HEK293T (cell line): ENCODE measurements around the gene ZFC3H1.

Experiments
- FOXA1 ChIP-seq: fragments of 450-650 bp; IDR thresholded peaks from 2 replicates; pipeline ENCODE4 v1.6.1; 2016; ENCODE audit warnings: mild to moderate bottlenecking
- L3MBTL2 ChIP-seq: fragments of 450-650 bp; conservative IDR thresholded peaks from 2 replicates; pipeline ENCODE4 v1.6.1; 2016; ENCODE audit warnings: mild to moderate bottlenecking
- LEF1 ChIP-seq: fragments of 450-650 bp; IDR thresholded peaks from 2 replicates; pipeline ENCODE4 v1.6.1; 2017; ENCODE audit warnings: mild to moderate bottlenecking, borderline replicate concordance
- NFRKB ChIP-seq: fragments of 450-650 bp; IDR thresholded peaks from 2 replicates; pipeline ENCODE4 v1.6.1; 2016; ENCODE audit warnings: mild to moderate bottlenecking, moderate library complexity
- SUZ12 ChIP-seq: fragments of 450-650 bp; IDR thresholded peaks from 2 replicates; pipeline ENCODE4 v1.6.1; 2016; ENCODE audit warnings: mild to moderate bottlenecking
- TARDBP ChIP-seq: fragments of 450-650 bp; IDR thresholded peaks from 2 replicates; pipeline ENCODE4 v1.6.1; 2016
- TF ChIP-seq, protein P1 (sequence below): fragments of 450-650 bp; IDR thresholded peaks from 2 replicates; pipeline ENCODE4 v1.6.1; 2016

- TF ChIP-seq FOXA1 (no peak), LEF1 (no peak), TARDBP (no peak), L3MBTL2 (no peak), SUZ12 (no peak), NFRKB (no peak)
- TF ChIP-seq, protein P1, sequence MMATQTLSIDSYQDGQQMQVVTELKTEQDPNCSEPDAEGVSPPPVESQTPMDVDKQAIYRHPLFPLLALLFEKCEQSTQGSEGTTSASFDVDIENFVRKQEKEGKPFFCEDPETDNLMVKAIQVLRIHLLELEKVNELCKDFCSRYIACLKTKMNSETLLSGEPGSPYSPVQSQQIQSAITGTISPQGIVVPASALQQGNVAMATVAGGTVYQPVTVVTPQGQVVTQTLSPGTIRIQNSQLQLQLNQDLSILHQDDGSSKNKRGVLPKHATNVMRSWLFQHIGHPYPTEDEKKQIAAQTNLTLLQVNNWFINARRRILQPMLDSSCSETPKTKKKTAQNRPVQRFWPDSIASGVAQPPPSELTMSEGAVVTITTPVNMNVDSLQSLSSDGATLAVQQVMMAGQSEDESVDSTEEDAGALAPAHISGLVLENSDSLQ = no peak
Observed at GRCh38 chr12:71661977-71662530, 1.6 kb downstream of the ZFC3H1 start.
